Right cardiac atrium (tissue), 5 donors: ENCODE measurements around the gene SMPDL3A. TPM values are rescaled to one million over a fixed set of nuclear protein-coding genes. Genes with fewer than 3 reads are reported as not detected.
A peak's percentile ranks its signal among the peaks of the same experiment; 100 is the strongest.

Experiments
- ATAC-seq, 2 donors: fragments of 200-7000 bp; cut with Tn5 transposase; one replicate each; pipeline versions ENCODE4 v1.8.0 to v1.9.1; 2020; ENCODE audit warnings: moderate library complexity in 2 of 2, mild to moderate bottlenecking in 1 of 2
- DNase-seq, 3 donors: peaks; one replicate each; pipeline ENCODE4 v3.0.0-alpha.2; 2020
- H3K27ac ChIP-seq: one replicate; pipeline ENCODE4 v1.5.1; 2013; ENCODE audit warnings: mild to moderate bottlenecking, low read length, control low read depth, moderate library complexity
- H3K27me3 ChIP-seq: one replicate; pipeline ENCODE4 v1.6.1; 2013; ENCODE audit not compliant: control insufficient read depth, insufficient read depth
- H3K4me1 ChIP-seq: one replicate; pipeline ENCODE4 v1.6.1; 2013; ENCODE audit warnings: low read length; ENCODE audit not compliant: control insufficient read depth, insufficient read depth
- H3K4me3 ChIP-seq: one replicate; pipeline ENCODE4 v1.5.1; 2013; ENCODE audit warnings: low read length, control low read depth
- H3K9me3 ChIP-seq: one replicate; pipeline ENCODE4 v1.6.1; 2013; ENCODE audit warnings: low read length; ENCODE audit not compliant: control insufficient read depth
- WGBS: extraction: QIAGEN DNeasy Blood & Tissue Kit; methylation state at CpG from one replicate; pipeline ENCODE4 v1.1.7; 2013; 5-methylcytosine and 5-hydroxymethylcytosine counted together
- intact Hi-C, 4 donors: fragments of 100-400 bp; cut with DNase I; formaldehyde crosslinking; loops; one replicate each; pipeline versions ENCODE4 v1.11.0 to v1.14.0; 2022 to 2023
- polyA plus RNA-seq: library from polyadenylated mRNA; stranded (reverse); fragments of 200-250 nt; gene quantifications from one replicate; pipeline ENCODE4 v1.2.3, GENCODE V29; 2013
- total RNA-seq, 4 donors: library from RNA; stranded (reverse); fragmentation: NEBNext Ultra II Directional; extraction: Animal tissue kit (Norgen Biotek cat#: 25700); gene quantifications; one replicate each; pipeline ENCODE4 v1.2.1, GENCODE V29; 2021
- donor health status: healthy with polysubstance abuse.
- donor health status: DM: no; HTN: yes; CAD: no.
- donor health status: DM: no; HTN: no; CAD: no.
- donor health status: DM: no; HTN: yes; CAD: no; lungs with severe emphysema.
- donor health status: DM: yes; HTN: yes; CAD: no.

SMPDL3A gene
- total and polyA plus RNA-seq, 5 donors, result 4.7 to 8.3 (median 7.0) TPM

DNA sequence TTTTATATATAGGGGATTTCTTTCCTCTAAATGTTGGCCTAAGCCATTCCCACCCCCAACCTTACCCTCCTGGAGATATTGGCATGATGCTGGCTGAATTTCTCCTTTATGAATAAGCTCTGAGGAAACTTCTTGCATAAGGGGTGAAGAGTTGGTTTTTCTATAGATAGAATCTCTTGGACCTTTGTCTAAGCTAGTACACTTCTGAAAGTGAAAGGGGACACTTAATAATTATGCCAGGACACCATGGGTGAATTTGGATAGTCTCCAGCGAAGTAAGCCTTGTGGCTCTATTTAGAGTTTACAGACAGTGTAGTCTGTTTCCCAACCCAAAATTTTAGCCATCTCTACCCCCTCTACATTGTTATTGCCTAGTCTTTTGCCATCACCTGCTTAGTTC is 36.6 kb upstream of the SMPDL3A start:
- H3K4me1 ChIP-seq, result no peaks in the 10 kb centered on the region
- H3K9me3 ChIP-seq, result no peaks in the 10 kb centered on the region
- WGBS, result 37% methylated on average over 1 of the region's 1 CpG
- intact Hi-C loops, result no loop called here
- H3K4me3 ChIP-seq, result no peak overlapping the region
- no peak overlapping the region for H3K27ac ChIP-seq
- DNase-seq, result no peak
- no peak for ATAC-seq
- H3K27me3 ChIP-seq, result no peaks in the 10 kb centered on the region

DNA sequence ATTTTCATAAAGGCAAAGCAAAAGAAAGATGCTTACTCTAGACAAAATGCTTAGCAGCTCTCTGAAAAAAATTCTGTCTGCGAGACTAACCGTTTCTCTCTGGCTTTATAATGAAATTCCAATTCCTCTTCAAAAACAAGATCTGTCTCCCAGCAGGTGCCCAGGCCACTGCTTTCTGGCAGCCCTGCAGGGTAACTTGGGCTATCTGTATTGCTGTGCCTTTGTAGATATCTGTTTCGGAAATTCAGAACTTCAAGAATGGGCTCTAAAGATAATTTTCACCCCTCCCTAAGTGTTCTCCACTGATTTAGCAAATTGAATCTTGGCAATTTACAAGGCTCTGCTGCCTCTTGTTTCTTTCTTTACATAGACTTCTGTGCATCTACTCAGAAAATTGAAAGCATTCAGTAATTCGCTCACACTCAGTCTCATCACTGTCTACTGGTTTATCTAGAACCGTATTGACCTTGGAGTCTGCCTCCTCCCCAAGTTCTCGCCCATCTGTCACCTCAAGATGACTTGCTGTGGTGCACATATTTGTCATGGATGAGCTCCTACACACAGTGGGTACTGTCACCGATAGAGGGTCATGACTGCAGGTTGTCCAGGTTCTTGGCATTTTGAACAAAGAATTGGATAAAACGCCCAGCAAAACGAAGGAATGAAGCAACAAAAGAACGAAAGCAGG is 35.9 kb upstream of the SMPDL3A start:
- no peak overlapping the region for H3K27ac ChIP-seq
- no peak overlapping the region for H3K4me3 ChIP-seq
- intact Hi-C loops, result no loop called here
- ATAC-seq (peak in 1 of 2 donors; percentile 19), DNase-seq (no peak)
- WGBS, result 74% methylated on average over 10 of the region's 10 CpGs
- H3K4me1 ChIP-seq, result no peaks in the 10 kb centered on the region
- no peaks in the 10 kb centered on the region for H3K9me3 ChIP-seq
- no peaks in the 10 kb centered on the region for H3K27me3 ChIP-seq

DNA sequence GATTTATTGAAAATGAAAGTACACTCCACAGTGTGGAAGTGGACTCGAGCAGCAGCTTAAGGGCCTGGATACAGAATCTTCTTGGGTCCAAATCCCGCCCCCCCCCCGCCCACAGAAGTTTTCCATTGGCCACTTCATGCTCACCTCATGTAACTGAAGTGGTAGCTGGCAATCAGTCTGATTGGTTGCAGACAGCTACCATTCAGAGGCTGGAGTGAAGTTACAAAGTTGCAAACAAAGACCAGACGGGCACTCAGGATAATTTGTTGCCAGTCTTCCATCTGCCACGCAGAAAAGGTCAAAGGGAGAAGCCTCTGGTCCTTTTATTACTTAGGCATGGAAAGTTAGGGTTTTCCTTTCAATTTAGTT is 35.4 kb upstream of the SMPDL3A start:
- H3K4me1 ChIP-seq, result no peaks in the 10 kb centered on the region
- intact Hi-C loops, result no loop called here
- WGBS, result 52% methylated on average over 5 of the region's 5 CpGs
- DNase-seq (no peak), ATAC-seq (peak; percentile 44 to 81)
- no peak overlapping the region for H3K27ac ChIP-seq
- no peak overlapping the region for H3K4me3 ChIP-seq
- no peaks in the 10 kb centered on the region for H3K27me3 ChIP-seq
- no peaks in the 10 kb centered on the region for H3K9me3 ChIP-seq

- no peaks in the 10 kb centered on the region for H3K4me1 ChIP-seq
- DNase-seq (no peak), ATAC-seq (no peak)
- H3K27me3 ChIP-seq, result no peaks in the 10 kb centered on the region
- intact Hi-C loops, result no loop called here
- no peak overlapping the region for H3K27ac ChIP-seq
- no peaks in the 10 kb centered on the region for H3K9me3 ChIP-seq
- WGBS, result 68% methylated on average over 5 of the region's 5 CpGs
- H3K4me3 ChIP-seq, result no peak overlapping the region
Observed at GRCh38 chr6:122754191-122754731, 34.8 kb upstream of the SMPDL3A start.

GRCh38 chr6:122755901-122756300 is 33.2 kb upstream of the SMPDL3A start:
- H3K4me3 ChIP-seq, result no peak overlapping the region
- no peaks in the 10 kb centered on the region for H3K27me3 ChIP-seq
- no peaks in the 10 kb centered on the region for H3K9me3 ChIP-seq
- no peak overlapping the region for H3K27ac ChIP-seq
- no peak for DNase-seq
- intact Hi-C loops, result no loop called here
- ATAC-seq, result no peak
- H3K4me1 ChIP-seq, result no peaks in the 10 kb centered on the region
- WGBS, result 80% methylated on average over 9 of the region's 9 CpGs

GRCh38 chr6:122758927-122759334 is 30.1 kb upstream of the SMPDL3A start:
- no peak for DNase-seq
- no peak for ATAC-seq
- H3K4me3 ChIP-seq, result no peak overlapping the region
- intact Hi-C loops, result no loop called here
- no peaks in the 10 kb centered on the region for H3K9me3 ChIP-seq
- H3K4me1 ChIP-seq, result no peaks in the 10 kb centered on the region
- WGBS, result 40% methylated on average over 1 of the region's 1 CpG
- H3K27me3 ChIP-seq, result no peaks in the 10 kb centered on the region
- no peak overlapping the region for H3K27ac ChIP-seq

- DNase-seq (no peak), ATAC-seq (no peak)
- intact Hi-C loops, result no loop called here
Observed at GRCh38 chr6:122760330-122760729, 28.7 kb upstream of the SMPDL3A start.

DNA sequence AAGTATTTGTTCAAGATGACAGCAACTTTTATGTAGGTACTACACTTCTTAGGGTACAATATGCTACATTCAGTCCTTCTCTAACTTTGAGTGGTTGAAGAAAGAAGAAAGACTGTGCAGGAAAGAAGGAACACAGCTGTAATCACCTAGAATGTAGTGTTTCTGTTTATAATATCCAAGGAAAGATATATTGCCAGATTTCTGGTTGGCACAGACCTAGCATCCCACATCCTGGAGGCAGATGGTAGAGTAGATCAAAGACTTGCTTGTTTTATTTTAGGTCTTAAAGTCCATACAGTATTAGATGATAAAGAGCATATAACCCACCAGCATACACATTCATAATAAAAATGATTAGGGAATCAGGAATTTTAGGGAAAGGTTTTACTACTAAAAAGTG is 22.8 kb upstream of the SMPDL3A start:
- Histone ChIP-seq H3K27ac (no peak overlapping the region), H3K9me3 (no peaks in the 10 kb centered on the region), H3K27me3 (no peaks in the 10 kb centered on the region), H3K4me3 (no peak overlapping the region), H3K4me1 (no peaks in the 10 kb centered on the region)
- DNase-seq (no peak), ATAC-seq (no peak)
- intact Hi-C loops, result no loop called here

More at GRCh38 chr6:122760330-122760729, 28.7 kb upstream of the SMPDL3A start:
- Histone ChIP-seq H3K9me3 (no peaks in the 10 kb centered on the region), H3K27me3 (no peaks in the 10 kb centered on the region), H3K4me1 (no peaks in the 10 kb centered on the region), H3K27ac (no peak overlapping the region), H3K4me3 (no peak overlapping the region)

GRCh38 chr6:122770835-122771601 is 18.0 kb upstream of the SMPDL3A start:
- no peaks in the 10 kb centered on the region for H3K4me1 ChIP-seq
- H3K4me3 ChIP-seq, result no peak overlapping the region
- 11% methylated on average over 1 of the region's 1 CpG for WGBS
- DNase-seq (no peak), ATAC-seq (no peak)
- no peaks in the 10 kb centered on the region for H3K27me3 ChIP-seq
- no peaks in the 10 kb centered on the region for H3K9me3 ChIP-seq
- intact Hi-C loops, result no loop called here
- no peak overlapping the region for H3K27ac ChIP-seq

GRCh38 chr6:122772724-122773415 is 16.2 kb upstream of the SMPDL3A start:
- no peak for DNase-seq
- H3K4me3 ChIP-seq, result no peak overlapping the region
- H3K9me3 ChIP-seq, result no peaks in the 10 kb centered on the region
- intact Hi-C loops, result no loop called here
- H3K27me3 ChIP-seq, result no peaks in the 10 kb centered on the region
- no peak overlapping the region for H3K27ac ChIP-seq
- ATAC-seq, result no peak
- H3K4me1 ChIP-seq, result no peaks in the 10 kb centered on the region
- WGBS, result 89% methylated on average over 3 of the region's 3 CpGs

DNA sequence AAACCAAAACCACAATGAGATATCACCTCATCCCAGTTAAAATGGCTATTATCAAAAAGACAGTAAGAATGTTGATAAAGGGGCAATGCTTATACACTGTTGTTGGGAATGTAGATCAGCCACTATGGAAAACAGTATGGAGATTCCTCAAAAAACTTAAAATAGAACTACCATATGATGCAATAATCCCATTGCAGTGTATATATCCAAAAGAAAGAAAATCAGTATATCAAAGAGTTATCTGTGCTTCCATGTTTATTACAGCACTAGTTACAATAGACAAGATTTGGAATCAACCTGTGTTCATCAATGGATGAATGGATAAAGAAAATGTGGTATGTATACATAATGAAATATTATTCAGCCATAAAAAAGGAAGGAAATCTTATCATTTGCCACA is 13.1 kb upstream of the SMPDL3A start:
- intact Hi-C loops, result no loop called here
- Histone ChIP-seq H3K27me3 (no peaks in the 10 kb centered on the region), H3K27ac (no peak overlapping the region), H3K4me3 (no peak overlapping the region), H3K4me1 (no peaks in the 10 kb centered on the region), H3K9me3 (no peaks in the 10 kb centered on the region)
- DNase-seq (no peak), ATAC-seq (no peak)
